ENCODE measurements around the gene HES5. TPM values are rescaled to one million over a fixed set of nuclear protein-coding genes. Genes with fewer than 3 reads are reported as not detected.

The HES5 gene
- total RNA-seq, 1 donor from 2014 or later, result 1.5 TPM

GRCh38 chr1:2505461-2505994 is 24.5 kb downstream of the HES5 start:
- no peaks in the 10 kb centered on the region for H3K9me3 ChIP-seq
- ATAC-seq (no peak), DNase-seq (no peak)
- peaks cover 23% of the 10 kb centered on the region for H3K36me3 ChIP-seq
- intact Hi-C loops (cut with DNase I), result no loop called here
- no peak overlapping the region for H3K4me3 ChIP-seq
- peaks cover 24% of the 10 kb centered on the region for H3K27me3 ChIP-seq
- H3K27ac ChIP-seq, result no peak overlapping the region
- TF ChIP-seq CTCF (IDR thresholded peaks at IDR 0.05), result no peak
- H3K4me1 ChIP-seq, result no peaks in the 10 kb centered on the region

- no peak for DNase-seq
- Histone ChIP-seq H3K27me3 (peaks cover 24% of the 10 kb centered on the region), H3K4me1 (no peaks in the 10 kb centered on the region)
These were observed 25.2 kb downstream of the HES5 start for GRCh38 chr1:2504949-2505272.

GRCh38 chr1:2504225-2504948 is 25.7 kb downstream of the HES5 start:
- DNase-seq (no peak), ATAC-seq (no peak)
- intact Hi-C loops (cut with DNase I), result no loop called here
- Histone ChIP-seq H3K27ac (no peak overlapping the region), H3K4me3 (no peak overlapping the region), H3K4me1 (no peaks in the 10 kb centered on the region), H3K9me3 (no peaks in the 10 kb centered on the region), H3K36me3 (peaks cover 11% of the 10 kb centered on the region), H3K27me3 (peaks cover 29% of the 10 kb centered on the region)
- no peak for TF ChIP-seq CTCF (IDR thresholded peaks at IDR 0.05)

More at GRCh38 chr1:2504949-2505272, 25.2 kb downstream of the HES5 start:
- no peak for ATAC-seq
- intact Hi-C loops (cut with DNase I), result no loop called here
- no peak overlapping the region for H3K4me3 ChIP-seq
- peaks cover 16% of the 10 kb centered on the region for H3K36me3 ChIP-seq
- H3K27ac ChIP-seq, result no peak overlapping the region
- no peaks in the 10 kb centered on the region for H3K9me3 ChIP-seq
- no peak for TF ChIP-seq CTCF (IDR thresholded peaks at IDR 0.05)

- intact Hi-C loops (cut with DNase I), result no loop called here
- peaks cover 4% of the 10 kb centered on the region for H3K36me3 ChIP-seq
- peaks cover 31% of the 10 kb centered on the region for H3K27me3 ChIP-seq
- TF ChIP-seq CTCF (IDR thresholded peaks at IDR 0.05), result no peak
- no peak for ATAC-seq
- no peaks in the 10 kb centered on the region for H3K9me3 ChIP-seq
- H3K4me3 ChIP-seq, result no peak overlapping the region
- no peak for DNase-seq
- no peak overlapping the region for H3K27ac ChIP-seq
- H3K4me1 ChIP-seq, result no peaks in the 10 kb centered on the region
These were observed 26.4 kb downstream of the HES5 start for GRCh38 chr1:2503554-2504224.

GRCh38 chr1:2502661-2503553 is 27.2 kb downstream of the HES5 start:
- no peak for ATAC-seq
- intact Hi-C loops (cut with DNase I), result no loop called here
- no peak for TF ChIP-seq CTCF (IDR thresholded peaks at IDR 0.05)
- Histone ChIP-seq H3K4me1 (no peaks in the 10 kb centered on the region), H3K36me3 (no peaks in the 10 kb centered on the region), H3K4me3 (no peak overlapping the region), H3K27ac (no peak overlapping the region), H3K9me3 (no peaks in the 10 kb centered on the region), H3K27me3 (peaks cover 31% of the 10 kb centered on the region)
- DNase-seq, result no peak
